ENCODE measurements around the gene STARD13. TPM values are rescaled to one million over a fixed set of nuclear protein-coding genes. Genes with fewer than 3 reads are reported as not detected.

STARD13 gene
- total RNA-seq, 1 experiment from 2014 or later: 11.3 TPM

GRCh38 chr13:33106656-33107360, 178.7 kb downstream of the STARD13 start:
- intact Hi-C loops (cut with micrococcal nuclease; ENCODE audit: unreplicated experiment): no loop called here
- no peak overlapping the region for H3K4me3 Mint-ChIP-seq (ENCODE audit: low read depth, unreplicated experiment)
- H3K4me1 Mint-ChIP-seq (ENCODE audit: low read depth, unreplicated experiment): no peaks in the 10 kb centered on the region
- BruUV-seq (replicated peaks): no TSS peak
- no peaks in the 10 kb centered on the region for H3K27me3 Mint-ChIP-seq (ENCODE audit: unreplicated experiment)
- no peak overlapping the region for H3K27ac Mint-ChIP-seq (ENCODE audit: unreplicated experiment)
- H3K36me3 Mint-ChIP-seq (ENCODE audit: insufficient read depth, unreplicated experiment): no peaks in the 10 kb centered on the region
- TF ChIP-seq CTCF (IDR thresholded peaks at IDR 0.05; ENCODE audit: unreplicated experiment): no peak
- CTCF ChIA-PET: no interaction called here
- no peak for DNase-seq
- H3K9me3 Mint-ChIP-seq (ENCODE audit: low read depth, unreplicated experiment): no peaks in the 10 kb centered on the region

- Mint-ChIP-seq H3K27ac (ENCODE audit: unreplicated experiment) (no peak overlapping the region), H3K4me1 (ENCODE audit: low read depth, unreplicated experiment) (no peaks in the 10 kb centered on the region), H3K27me3 (ENCODE audit: unreplicated experiment) (no peaks in the 10 kb centered on the region), H3K36me3 (ENCODE audit: insufficient read depth, unreplicated experiment) (no peaks in the 10 kb centered on the region), H3K4me3 (ENCODE audit: low read depth, unreplicated experiment) (no peak overlapping the region), H3K9me3 (ENCODE audit: low read depth, unreplicated experiment) (no peaks in the 10 kb centered on the region)
- no peak for TF ChIP-seq CTCF (IDR thresholded peaks at IDR 0.05; ENCODE audit: unreplicated experiment)
- no TSS peak for BruUV-seq (replicated peaks)
- CTCF ChIA-PET: no interaction called here
- no peak for DNase-seq
- intact Hi-C loops (cut with micrococcal nuclease; ENCODE audit: unreplicated experiment): no loop called here
Measured at GRCh38 chr13:33105387-33106005, 180.1 kb downstream of the STARD13 start.

DNA sequence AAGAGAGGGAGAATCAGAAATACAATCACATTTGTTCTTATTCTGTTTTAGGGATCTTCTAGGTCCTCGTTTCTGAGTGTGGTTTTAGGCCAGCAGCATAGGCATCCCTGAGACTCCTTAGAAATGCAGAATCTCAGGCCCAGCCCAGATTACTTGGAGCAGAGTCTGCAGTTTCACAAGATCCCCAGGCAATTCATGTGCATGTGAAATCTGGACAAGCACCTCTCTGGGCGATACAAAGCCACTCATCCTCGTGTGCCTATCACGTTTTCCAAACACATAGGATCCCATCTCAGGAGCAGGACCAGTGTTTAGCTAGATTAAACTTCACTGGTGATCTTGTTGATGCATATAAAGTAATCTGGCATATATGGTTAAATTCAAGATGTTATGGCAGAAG, 182.1 kb downstream of the STARD13 start:
- Mint-ChIP-seq H3K9me3 (ENCODE audit: low read depth, unreplicated experiment) (no peaks in the 10 kb centered on the region), H3K4me3 (ENCODE audit: low read depth, unreplicated experiment) (no peak overlapping the region), H3K4me1 (ENCODE audit: low read depth, unreplicated experiment) (no peaks in the 10 kb centered on the region), H3K36me3 (ENCODE audit: insufficient read depth, unreplicated experiment) (no peaks in the 10 kb centered on the region), H3K27ac (ENCODE audit: unreplicated experiment) (no peak overlapping the region), H3K27me3 (ENCODE audit: unreplicated experiment) (no peaks in the 10 kb centered on the region)
- CTCF ChIA-PET: no interaction called here
- BruUV-seq (replicated peaks): no TSS peak
- DNase-seq: no peak
- intact Hi-C loops (cut with micrococcal nuclease; ENCODE audit: unreplicated experiment): no loop called here
- TF ChIP-seq CTCF (IDR thresholded peaks at IDR 0.05; ENCODE audit: unreplicated experiment): no peak

DNA sequence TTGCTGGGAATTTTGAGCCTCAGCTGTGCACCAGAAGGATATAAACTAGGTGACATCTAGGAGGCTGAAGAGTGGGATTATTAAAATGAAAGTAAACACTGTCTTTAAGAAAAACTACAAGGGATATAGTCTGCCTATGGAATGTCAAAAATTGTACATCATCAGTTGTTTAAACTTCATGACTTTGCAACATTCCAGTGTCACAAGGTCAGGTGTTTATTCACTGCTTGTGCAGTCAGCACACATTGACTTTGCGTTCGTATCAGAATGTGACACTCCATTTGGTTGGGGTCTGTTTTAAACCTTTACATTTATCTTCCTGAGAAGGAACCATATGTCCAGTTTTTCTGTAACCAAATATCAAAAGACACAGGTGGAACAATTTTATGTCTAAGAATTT, 183.7 kb downstream of the STARD13 start:
- Mint-ChIP-seq H3K9me3 (ENCODE audit: low read depth, unreplicated experiment) (no peaks in the 10 kb centered on the region), H3K27me3 (ENCODE audit: unreplicated experiment) (no peaks in the 10 kb centered on the region), H3K4me3 (ENCODE audit: low read depth, unreplicated experiment) (no peak overlapping the region), H3K4me1 (ENCODE audit: low read depth, unreplicated experiment) (no peaks in the 10 kb centered on the region), H3K36me3 (ENCODE audit: insufficient read depth, unreplicated experiment) (no peaks in the 10 kb centered on the region), H3K27ac (ENCODE audit: unreplicated experiment) (no peak overlapping the region)
- CTCF ChIA-PET: no interaction called here
- DNase-seq: no peak
- intact Hi-C loops (cut with micrococcal nuclease; ENCODE audit: unreplicated experiment): no loop called here
- TF ChIP-seq CTCF (IDR thresholded peaks at IDR 0.05; ENCODE audit: unreplicated experiment): no peak
- no TSS peak for BruUV-seq (replicated peaks)

Measured in Calu3 (cell line).